GM18511 (cell line): Measurements from ENCODE around the gene RNASE11.
"Not testable (repeated sequence)": the region's sequence is repeated elsewhere in the genome, so short reads cannot be mapped to it uniquely, and the experiment has no call there.

Experiments
- ATAC-seq: cut with Tn5 transposase; IDR thresholded peaks from one replicate; pipeline ENCODE4 v1.9.1; 2021; ENCODE audit warnings: mild to moderate bottlenecking, moderate library complexity; ENCODE audit not compliant: unreplicated experiment

RNASE11 gene

GRCh38 chr14:20583142-20583541 lies 4.7 kb downstream of the RNASE11 start:
- ATAC-seq, result no peak

GRCh38 chr14:20580242-20580641 lies 7.6 kb downstream of the RNASE11 start:
- no peak for ATAC-seq

- ATAC-seq, result no peak
Measured at GRCh38 chr14:20578784-20579502, 8.9 kb downstream of the RNASE11 start.

GRCh38 chr14:20578325-20578724 lies 9.5 kb downstream of the RNASE11 start:
- ATAC-seq, result no peak

GRCh38 chr14:20572382-20572990 lies 15.3 kb downstream of the RNASE11 start:
- not testable (repeated sequence) for ATAC-seq

- ATAC-seq, result not testable (repeated sequence)
Measured at GRCh38 chr14:20570720-20571119, 17.1 kb downstream of the RNASE11 start.

GRCh38 chr14:20569865-20570264 lies 17.9 kb downstream of the RNASE11 start:
- ATAC-seq, result not testable (repeated sequence)

- ATAC-seq, result no peak
Measured at GRCh38 chr14:20569066-20569465, 18.7 kb downstream of the RNASE11 start.

- ATAC-seq, result no peak
Measured at GRCh38 chr14:20568393-20568792, 19.4 kb downstream of the RNASE11 start.

GRCh38 chr14:20567199-20567598 lies 20.6 kb downstream of the RNASE11 start:
- not testable (repeated sequence) for ATAC-seq

GRCh38 chr14:20564501-20564997 lies 23.3 kb downstream of the RNASE11 start:
- ATAC-seq, result no peak

GRCh38 chr14:20563971-20564370 lies 23.8 kb downstream of the RNASE11 start:
- ATAC-seq, result no peak

GRCh38 chr14:20560961-20561360 lies 26.8 kb downstream of the RNASE11 start, which contains the start of gene RNASE9:
TSS of gene RNASE9 (minus strand) at chr14:20561047.
- no peak for ATAC-seq

GRCh38 chr14:20559461-20559904 lies 28.3 kb downstream of the RNASE11 start:
- no peak for ATAC-seq

GRCh38 chr14:20557212-20557542 lies 30.6 kb downstream of the RNASE11 start:
- ATAC-seq, result no peak

- ATAC-seq, result no peak
Measured at GRCh38 chr14:20556500-20557211, 31.1 kb downstream of the RNASE11 start.

- ATAC-seq, result no peak
Measured at GRCh38 chr14:20555845-20556244, 32.0 kb downstream of the RNASE11 start.

GRCh38 chr14:20553024-20553423 lies 34.8 kb downstream of the RNASE11 start:
- no peak for ATAC-seq

GRCh38 chr14:20551606-20552005 lies 36.2 kb downstream of the RNASE11 start:
- ATAC-seq, result no peak

- ATAC-seq, result no peak
Measured at GRCh38 chr14:20550926-20551325, 36.9 kb downstream of the RNASE11 start.

GRCh38 chr14:20548414-20549158 lies 39.2 kb downstream of the RNASE11 start:
- ATAC-seq, result no peak
